Measurements from ENCODE around the gene HIVEP1.

GRCh38 chr6:12105271-12105670, 93.2 kb downstream of the HIVEP1 start:
- TF ChIP-seq CTCF (conservative IDR thresholded peaks at IDR 0.05) = no peak
- TF ChIP-seq ZFX (IDR thresholded peaks at IDR 0.05) = no peak
